Spleen (tissue), 11 donors: ENCODE results near the gene CNOT6. TPM values are rescaled to one million over a fixed set of nuclear protein-coding genes. Genes with fewer than 3 reads are reported as not detected.

Experiments
- DNase-seq: peaks from one replicate; pipeline ENCODE4 v3.0.0-alpha.2; 2020
- H3K27ac ChIP-seq, 8 donors: fragments of 200-600 bp; sonication (generic) in 7 of 8; 1 replicate in 4 of 8; 2 replicates in 4 of 8; pipeline versions ENCODE4 v1.5.0 to v1.8.0; 2016 to 2021; ENCODE audit warnings: inconsistent platforms in 4 of 8, mild to moderate bottlenecking in 4 of 8, moderate library complexity in 1 of 8
- H3K27me3 ChIP-seq, 7 donors: fragments of 200-600 bp; sonication (generic) in 6 of 7; replicated peaks in 1 of 7; 1 replicate in 4 of 7; 2 replicates in 3 of 7; pipeline versions ENCODE4 v1.5.0 to v1.8.0; 2016 to 2021; ENCODE audit warnings: inconsistent platforms in 3 of 7, mild to moderate bottlenecking in 1 of 7
- H3K36me3 ChIP-seq, 6 donors: fragments of 200-600 bp; sonication (generic) in 5 of 6; 1 replicate in 4 of 6; 2 replicates in 2 of 6; pipeline versions ENCODE4 v1.5.0 to v1.8.0; 2016 to 2021; ENCODE audit warnings: inconsistent platforms in 2 of 6
- H3K4me1 ChIP-seq, 6 donors: fragments of 200-600 bp; sonication (generic) in 5 of 6; 1 replicate in 3 of 6; 2 replicates in 3 of 6; pipeline versions ENCODE4 v1.5.0 to v1.8.0; 2016 to 2021; ENCODE audit warnings: inconsistent platforms in 3 of 6
- H3K4me3 ChIP-seq, 8 donors: fragments of 200-600 bp; sonication (generic) in 7 of 8; 1 replicate in 4 of 8; 2 replicates in 4 of 8; pipeline versions ENCODE4 v1.5.0 to v1.8.0; 2016 to 2021; ENCODE audit warnings: inconsistent platforms in 4 of 8, mild to moderate bottlenecking in 4 of 8, moderate library complexity in 2 of 8
- H3K9me3 ChIP-seq, 8 donors: fragments of 200-600 bp; sonication (generic) in 7 of 8; 1 replicate in 4 of 8; 2 replicates in 4 of 8; pipeline versions ENCODE4 v1.5.0 to v1.8.0; 2016 to 2021; ENCODE audit warnings: inconsistent platforms in 4 of 8
- CTCF ChIP-seq, 11 experiments: fragments of 200-600 bp in 7 of 11; fragments of 450-650 bp in 4 of 11; sonication (generic) in 4 of 11; IDR thresholded peaks in 8 of 11; conservative IDR thresholded peaks in 3 of 11; 1 replicate in 7 of 11; 2 replicates in 4 of 11; pipeline versions ENCODE4 v1.4.0 to v1.8.0; 2016 to 2021; ENCODE audit warnings: antibody characterized with exemption in 11 of 11, inconsistent platforms in 4 of 11, mild to moderate bottlenecking in 1 of 11
- POLR2A ChIP-seq, 3 donors: fragments of 450-650 bp; IDR thresholded peaks; one replicate each; pipeline ENCODE4 v1.5.1; 2017; ENCODE audit warnings: antibody characterized with exemption in 3 of 3, mild to moderate bottlenecking in 1 of 3
- POLR2AphosphoS5 ChIP-seq, 3 donors: sonication (generic); formaldehyde crosslinking; IDR thresholded peaks; one replicate each; pipeline ENCODE4 v1.5.1; 2017; ENCODE audit warnings: antibody characterized with exemption in 3 of 3
- WGBS, 5 donors: extraction: QIAGEN DNeasy Blood & Tissue Kit in 3 of 5; methylation state at CpG; one replicate each; pipeline versions ENCODE4 v1.1.5 to v1.1.7; 2013 to 2018; 5-methylcytosine and 5-hydroxymethylcytosine counted together
- intact Hi-C: fragments of 100-400 bp; cut with DNase I; formaldehyde crosslinking; loops from one replicate; pipeline ENCODE4 v1.15.0; 2023; ENCODE audit warnings: low total_unique reads
- polyA plus RNA-seq, 3 donors: library from polyadenylated mRNA; stranded (reverse); fragments of 200-250 nt; gene quantifications; one replicate each; pipeline ENCODE4 v1.2.1, GENCODE V29; 2013
- total RNA-seq, 7 donors: library from RNA; depleted of rRNA in 3 of 7; stranded (reverse); fragments of >200 nt in 3 of 7; fragmentation: NEBNext Ultra II Directional in 4 of 7; extraction: Animal tissue kit (Norgen Biotek cat#: 25700) in 4 of 7; gene quantifications; one replicate each; pipeline versions ENCODE4 v1.1.0 to v1.2.1, GENCODE V29; 2016 to 2021
- donor health status: healthy with polysubstance abuse.
- donor health status: DM: no; HTN: no; CAD: no; lungs with moderate emphysema.
- donor health status: DM: no; HTN: no; CAD: no.
- donor health status: Bipolar disorder and iron deficiency.
- donor health status: healthy.
- donor health status: DM: no; HTN: no; CAD: no.
- donor health status: DM: yes; HTN: yes; CAD: no.

Gene CNOT6
- total and polyA plus RNA-seq, 10 donors: 5.5 to 26.5 (median 21.6) TPM

- no peak overlapping the region for H3K4me3 ChIP-seq
- no peaks in the 10 kb centered on the region for H3K9me3 ChIP-seq
- WGBS, 5 donors: 68 to 87% (median 78%) methylated on average over 3 of the region's 3 CpGs
- H3K27me3 ChIP-seq: no peaks in the 10 kb centered on the region
- H3K27ac ChIP-seq: no peak overlapping the region
- intact Hi-C loops: no loop called here
- TF ChIP-seq POLR2AphosphoS5 (IDR thresholded peaks at IDR 0.05): no peak
- TF ChIP-seq CTCF (IDR thresholded peaks at IDR 0.05 in 8 of 11, conservative IDR thresholded peaks at IDR 0.05 in 3 of 11): no peak
- TF ChIP-seq POLR2A (IDR thresholded peaks at IDR 0.05): no peak
- H3K4me1 ChIP-seq: no peaks in the 10 kb centered on the region
- no peak for DNase-seq
- peaks cover 3 to 76% (median 37%) of the 10 kb centered on the region in 6 donors for H3K36me3 ChIP-seq
Observed at GRCh38 chr5:180563994-180564393, 69.8 kb downstream of the CNOT6 start.

DNA sequence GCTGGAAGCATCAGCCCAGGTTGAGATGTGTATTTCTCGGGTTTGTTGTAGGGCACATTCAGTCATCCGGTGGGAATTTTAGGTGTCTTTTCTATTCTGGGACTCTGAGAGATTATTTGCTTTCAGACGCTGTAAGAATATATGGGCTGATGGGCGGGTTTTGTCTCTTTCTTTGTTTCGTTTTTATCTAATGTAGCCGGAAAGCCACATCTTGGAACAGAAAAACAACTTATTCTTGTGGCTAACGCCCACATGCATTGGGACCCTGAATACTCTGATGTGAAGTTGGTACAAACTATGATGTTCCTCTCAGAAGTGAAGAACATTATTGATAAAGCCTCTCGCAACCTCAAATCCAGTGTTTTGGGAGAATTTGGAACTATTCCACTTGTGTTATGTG lies 74.7 kb downstream of the CNOT6 start:
- peaks cover 3 to 100% (median 63%) of the 10 kb centered on the region in 6 donors for H3K36me3 ChIP-seq
- H3K27ac ChIP-seq: no peak overlapping the region
- WGBS, 5 donors: 79 to 84% (median 80%) methylated on average over 8 of the region's 8 CpGs
- intact Hi-C loops: no loop called here
- no peaks in the 10 kb centered on the region for H3K9me3 ChIP-seq
- no peak for DNase-seq
- H3K27me3 ChIP-seq: no peaks in the 10 kb centered on the region
- no peak overlapping the region for H3K4me3 ChIP-seq
- H3K4me1 ChIP-seq: no peaks in the 10 kb centered on the region
- TF ChIP-seq POLR2AphosphoS5 (IDR thresholded peaks at IDR 0.05) (no peak), CTCF (IDR thresholded peaks at IDR 0.05 in 8 of 11, conservative IDR thresholded peaks at IDR 0.05 in 3 of 11) (no peak), POLR2A (IDR thresholded peaks at IDR 0.05) (no peak)

DNA sequence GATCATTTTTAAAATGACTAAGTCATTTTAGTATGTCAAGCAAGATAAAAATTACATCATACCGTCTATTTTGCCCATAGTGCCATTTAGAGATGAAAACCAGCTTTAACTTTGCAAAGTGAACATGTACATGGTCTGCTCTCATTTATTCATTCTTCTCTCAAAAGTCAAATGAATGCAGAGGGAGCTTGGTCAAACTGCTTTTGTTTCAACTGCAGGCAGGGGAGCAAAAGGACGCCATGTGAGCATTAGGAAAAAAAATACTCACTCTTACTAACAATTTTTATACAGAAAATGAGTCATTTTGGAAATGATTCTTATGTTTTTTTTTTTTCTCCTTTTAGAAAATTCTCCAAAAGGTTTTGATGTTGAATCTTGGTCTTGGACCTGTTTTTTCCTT lies 81.4 kb downstream of the CNOT6 start:
- H3K27me3 ChIP-seq: no peaks in the 10 kb centered on the region
- H3K4me3 ChIP-seq: no peak overlapping the region
- no peak overlapping the region for H3K27ac ChIP-seq
- no peaks in the 10 kb centered on the region for H3K4me1 ChIP-seq
- peaks cover 0 to 86% (median 40%) of the 10 kb centered on the region in 6 donors for H3K36me3 ChIP-seq
- TF ChIP-seq CTCF (IDR thresholded peaks at IDR 0.05 in 8 of 11, conservative IDR thresholded peaks at IDR 0.05 in 3 of 11) (no peak), POLR2AphosphoS5 (IDR thresholded peaks at IDR 0.05) (no peak), POLR2A (IDR thresholded peaks at IDR 0.05) (no peak)
- WGBS, 5 donors: 83 to 94% (median 86%) methylated on average over 2 of the region's 2 CpGs
- DNase-seq: no peak
- intact Hi-C loops: no loop called here
- no peaks in the 10 kb centered on the region for H3K9me3 ChIP-seq

DNA sequence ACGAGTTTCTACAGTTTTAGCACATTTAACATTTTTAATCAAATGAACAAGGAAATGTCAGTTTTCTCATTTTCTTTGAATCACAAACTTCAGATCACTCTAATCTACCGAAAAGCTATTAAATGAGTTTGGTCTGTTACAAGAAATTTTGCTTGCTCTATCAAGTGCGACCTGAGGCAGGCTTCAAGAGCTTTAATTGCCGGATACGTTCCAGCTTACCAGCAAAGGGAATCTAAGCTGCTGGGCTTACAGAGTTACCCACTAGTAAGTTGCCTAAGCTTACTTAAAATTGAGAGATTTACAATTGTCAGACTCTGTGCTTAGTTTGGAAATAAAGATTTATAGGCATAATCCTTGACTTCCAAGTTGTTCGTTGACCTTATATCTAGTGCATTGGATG lies 86.5 kb downstream of the CNOT6 start:
- H3K36me3 ChIP-seq: peaks cover 0 to 35% (median 13%) of the 10 kb centered on the region in 6 donors
- H3K9me3 ChIP-seq: peaks cover 0 to 15% (median 5%) of the 10 kb centered on the region in 8 donors
- TF ChIP-seq CTCF (IDR thresholded peaks at IDR 0.05 in 8 of 11, conservative IDR thresholded peaks at IDR 0.05 in 3 of 11) (no peak), POLR2AphosphoS5 (IDR thresholded peaks at IDR 0.05) (no peak), POLR2A (IDR thresholded peaks at IDR 0.05) (no peak)
- no peak overlapping the region for H3K4me3 ChIP-seq
- H3K27me3 ChIP-seq: no peaks in the 10 kb centered on the region
- intact Hi-C loops: no loop called here
- no peaks in the 10 kb centered on the region for H3K4me1 ChIP-seq
- DNase-seq: no peak
- 88 to 90% (median 89%) methylated on average over 6 of the region's 6 CpGs for WGBS, 5 donors
- H3K27ac ChIP-seq: no peak overlapping the region
